C4-2B (cell line): ENCODE data around the gene COL7A1.

ENCODE experiments used
- H3K27ac ChIP-seq: fragments of 450-650 bp; 2 replicates; pipeline ENCODE4 v1.5.1; 2017
- CTCF ChIP-seq: fragments of 450-650 bp; conservative IDR thresholded peaks from 2 replicates; pipeline ENCODE4 v1.5.1; 2017; ENCODE audit warnings: mild to moderate bottlenecking
- ZFX ChIP-seq: fragments of 450-650 bp; IDR thresholded peaks from 2 replicates; pipeline ENCODE4 v1.6.1; 2017

The COL7A1 gene

GRCh38 chr3:48617559-48617958 is 22.4 kb upstream of the COL7A1 start:
- no peak overlapping the region for H3K27ac ChIP-seq
- TF ChIP-seq ZFX, result no peak
- TF ChIP-seq CTCF, result no peak

GRCh38 chr3:48614044-48614443 is 18.9 kb upstream of the COL7A1 start:
- TF ChIP-seq CTCF (no peak), ZFX (no peak)
- H3K27ac ChIP-seq, result no peak overlapping the region

GRCh38 chr3:48612309-48612708 is 17.2 kb upstream of the COL7A1 start:
- no peak overlapping the region for H3K27ac ChIP-seq
- TF ChIP-seq ZFX (no peak), CTCF (no peak)

- H3K27ac ChIP-seq, result peak within 1 kb of the TSS; percentile 92
- TF ChIP-seq ZFX, result peak; percentile 72; the same call in 1 of the 2 replicates
- peak; percentile 74 for TF ChIP-seq CTCF
Observed at GRCh38 chr3:48609088-48610005, 14.2 kb upstream of the COL7A1 start, which contains the start of gene UQCRC1. Gene UQCRC1, minus strand, starts transcription at chr3:48609646. Its CDS starts 26 bp downstream, at chr3:48609620.

GRCh38 chr3:48607519-48607918 is 12.4 kb upstream of the COL7A1 start:
- no peak overlapping the region for H3K27ac ChIP-seq
- no peak for TF ChIP-seq CTCF
- no peak for TF ChIP-seq ZFX

- no peak overlapping the region for H3K27ac ChIP-seq
- no peak for TF ChIP-seq CTCF
- TF ChIP-seq ZFX, result no peak
Observed at GRCh38 chr3:48601622-48601994, 6.5 kb upstream of the COL7A1 start.

- no peak overlapping the region for H3K27ac ChIP-seq
- TF ChIP-seq CTCF (no peak), ZFX (no peak)
Observed at GRCh38 chr3:48600711-48601621, 5.8 kb upstream of the COL7A1 start.
